ENCODE data around the gene GPATCH3. TPM values are rescaled to one million over a fixed set of nuclear protein-coding genes. Genes with fewer than 3 reads are reported as not detected.

The GPATCH3 gene
- total RNA-seq, 4 donors from 2014 or later, result 8.6 to 12.5 (median 11.6) TPM

- no peaks in the 10 kb centered on the region for H3K9me3 ChIP-seq
- no peaks in the 10 kb centered on the region for H3K36me3 ChIP-seq
- WGBS, 2 donors, result 43 to 74% methylated on average over 7 to 16 of the region's 16 CpGs
- no peaks in the 10 kb centered on the region for H3K27me3 ChIP-seq
- H3K4me1 ChIP-seq, result peaks cover 7 to 11% of the 10 kb centered on the region in 2 donors
- H3K27ac ChIP-seq, result peak within 1 kb of the TSS; percentile 64 to 80 (median 74)
- peak; percentile 80 to 83 for DNase-seq
- no peak within 1 kb of the TSS for H3K4me3 ChIP-seq (replicated peaks in 1 of 3)
- intact Hi-C loops (cut with DNase I), result no loop called here
- TF ChIP-seq CTCF (IDR thresholded peaks at IDR 0.05) (no peak), POLR2A (IDR thresholded peaks at IDR 0.05) (no peak)
Measured at GRCh38 chr1:26913754-26914619, 13.7 kb upstream of the GPATCH3 start, which contains the start of gene NR0B2. NR0B2 (minus strand) TSS chr1:26913975; CDS start chr1:26913940, 35 bp downstream.

GRCh38 chr1:26913389-26913753 lies 13.1 kb upstream of the GPATCH3 start:
- TF ChIP-seq POLR2A (IDR thresholded peaks at IDR 0.05) (no peak), CTCF (IDR thresholded peaks at IDR 0.05) (no peak)
- intact Hi-C loops (cut with DNase I), result no loop called here
- DNase-seq, result no peak
- Histone ChIP-seq H3K4me3 (replicated peaks in 1 of 3) (no peak overlapping the region), H3K27ac (peak overlapping the region; percentile 62 to 74 (median 64)), H3K27me3 (no peaks in the 10 kb centered on the region), H3K36me3 (no peaks in the 10 kb centered on the region), H3K4me1 (peaks cover 7 to 11% of the 10 kb centered on the region in 2 donors), H3K9me3 (no peaks in the 10 kb centered on the region)
- WGBS, 2 donors, result 80% methylated on average over 1 to 3 of the region's 5 CpGs

- peaks cover 7 to 11% of the 10 kb centered on the region in 2 donors for H3K4me1 ChIP-seq
- intact Hi-C loops (cut with DNase I), result no loop called here
- TF ChIP-seq POLR2A (IDR thresholded peaks at IDR 0.05), result no peak
- no peak for TF ChIP-seq CTCF (IDR thresholded peaks at IDR 0.05)
- H3K36me3 ChIP-seq, result no peaks in the 10 kb centered on the region
- no peaks in the 10 kb centered on the region for H3K9me3 ChIP-seq
- H3K27ac ChIP-seq, result no peak overlapping the region
- 54 to 62% methylated on average over 2 of the region's 2 CpGs for WGBS, 2 donors
- H3K27me3 ChIP-seq, result no peaks in the 10 kb centered on the region
- no peak for DNase-seq
- no peak overlapping the region for H3K4me3 ChIP-seq (replicated peaks in 1 of 3)
Measured at GRCh38 chr1:26912147-26912490, 11.9 kb upstream of the GPATCH3 start.

GRCh38 chr1:26911399-26912146 lies 11.3 kb upstream of the GPATCH3 start:
- intact Hi-C loops (cut with DNase I), result no loop called here
- peaks cover 7 to 11% of the 10 kb centered on the region in 2 donors for H3K4me1 ChIP-seq
- no peaks in the 10 kb centered on the region for H3K36me3 ChIP-seq
- H3K4me3 ChIP-seq (replicated peaks in 1 of 3), result no peak overlapping the region
- TF ChIP-seq POLR2A (IDR thresholded peaks at IDR 0.05), result no peak
- TF ChIP-seq CTCF (IDR thresholded peaks at IDR 0.05), result no peak
- H3K27me3 ChIP-seq, result no peaks in the 10 kb centered on the region
- WGBS, 2 donors, result 91% methylated on average over 8 of the region's 8 CpGs
- no peak overlapping the region for H3K27ac ChIP-seq
- H3K9me3 ChIP-seq, result no peaks in the 10 kb centered on the region
- no peak for DNase-seq

Data from thyroid gland (tissue), 4 donors.